Peyer's patch (tissue), 4 donors: ENCODE measurements around the gene TST. TPM values are rescaled to one million over a fixed set of nuclear protein-coding genes. Genes with fewer than 3 reads are reported as not detected.

Source experiments
- DNase-seq, 3 donors: peaks; one replicate each; pipeline ENCODE4 v3.0.0-alpha.2; 2017 to 2019
- H3K27ac ChIP-seq, 4 donors: fragments of 200-600 bp; sonication (generic); one replicate each; pipeline ENCODE4 v1.5.1; 2016 to 2019
- H3K27me3 ChIP-seq, 2 donors: fragments of 200-600 bp; sonication (generic); one replicate each; pipeline ENCODE4 v1.5.1; 2019
- H3K36me3 ChIP-seq, 3 donors: fragments of 200-600 bp; sonication (generic); one replicate each; pipeline ENCODE4 v1.5.1; 2016 to 2019
- H3K4me1 ChIP-seq, 4 donors: fragments of 200-600 bp; sonication (generic); one replicate each; pipeline ENCODE4 v1.5.1; 2016 to 2019
- H3K4me3 ChIP-seq, 4 donors: fragments of 200-600 bp; sonication (generic); 1 replicate in 3 of 4; 2 replicates in 1 of 4; pipeline ENCODE4 v1.5.1; 2016 to 2019; ENCODE audit warnings: mild to moderate bottlenecking in 1 of 4
- H3K9me3 ChIP-seq, 4 donors: fragments of 200-600 bp; sonication (generic); one replicate each; pipeline ENCODE4 v1.5.1; 2016 to 2019; ENCODE audit warnings: mild to moderate bottlenecking in 1 of 4
- CTCF ChIP-seq, 6 experiments: fragments of 450-650 bp in 4 of 6; fragments of 200-600 bp in 2 of 6; sonication (generic) in 1 of 6; IDR thresholded peaks; one replicate each; pipeline ENCODE4 v1.5.1; 2017 to 2019; ENCODE audit warnings: antibody characterized with exemption in 6 of 6, mild to moderate bottlenecking in 3 of 6, moderate library complexity in 1 of 6
- POLR2A ChIP-seq, 2 donors: fragments of 450-650 bp; IDR thresholded peaks; one replicate each; pipeline ENCODE4 v1.5.1; 2017; ENCODE audit warnings: antibody characterized with exemption in 2 of 2, mild to moderate bottlenecking in 2 of 2, moderate library complexity in 2 of 2
- total RNA-seq, 4 donors: library from RNA; depleted of rRNA; stranded (reverse); fragments of >200 nt; gene quantifications; one replicate each; pipeline ENCODE4 v1.1.0, GENCODE V29; 2016

TST gene
- total RNA-seq, 4 donors from 2014 or later = 93.3 to 485 (median 249) TPM

DNA sequence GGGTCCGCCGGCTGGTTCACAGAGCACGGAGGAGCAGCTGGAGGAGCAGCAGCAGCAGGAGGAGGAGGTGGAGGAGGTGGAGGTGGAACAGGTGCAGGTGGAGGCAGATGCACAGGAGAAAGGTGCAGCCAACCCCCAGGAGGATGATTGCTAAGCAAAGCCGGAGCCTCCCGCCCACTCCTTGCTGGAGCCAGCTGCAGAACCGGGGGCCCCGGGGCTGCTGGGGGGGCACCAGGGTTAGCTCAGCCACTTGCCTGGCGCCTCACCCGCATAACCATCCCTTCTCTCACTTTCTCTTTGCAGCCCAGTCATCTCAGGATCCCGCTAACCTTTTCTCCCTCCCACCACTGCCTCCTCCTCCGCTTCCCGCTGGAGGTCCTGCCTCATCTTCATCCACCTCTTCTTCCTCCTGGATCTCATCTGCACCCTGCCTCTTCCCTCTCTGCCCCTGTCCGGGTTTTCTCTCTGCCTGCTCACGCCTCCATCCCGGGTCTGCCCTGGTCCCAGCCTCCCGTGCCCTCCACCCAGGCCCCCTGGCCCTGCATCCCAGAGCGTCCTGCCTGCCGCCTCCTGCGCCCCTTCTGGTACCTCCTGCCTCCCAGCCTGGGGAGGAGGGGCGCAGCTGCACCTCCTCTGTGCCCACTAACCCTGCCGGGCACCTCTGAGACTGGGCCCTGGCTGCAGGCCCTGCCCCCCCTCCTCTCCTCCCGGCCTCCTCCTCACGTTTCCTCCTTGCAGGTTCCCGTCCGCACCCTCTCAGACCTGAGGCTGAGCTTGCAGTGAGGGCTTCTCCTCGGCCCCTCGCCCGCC, 41.8 kb upstream of the TST start:
- peaks cover 0 to 17% (median 0%) of the 10 kb centered on the region in 3 donors for H3K36me3 ChIP-seq
- no peak overlapping the region for H3K4me3 ChIP-seq
- peaks cover 0 to 7% (median 0%) of the 10 kb centered on the region in 4 donors for H3K4me1 ChIP-seq
- no peak for TF ChIP-seq POLR2A (IDR thresholded peaks at IDR 0.05)
- TF ChIP-seq CTCF (IDR thresholded peaks at IDR 0.05) = no peak
- H3K27me3 ChIP-seq = no peaks in the 10 kb centered on the region
- no peaks in the 10 kb centered on the region for H3K9me3 ChIP-seq
- no peak for DNase-seq
- no peak overlapping the region for H3K27ac ChIP-seq

- no peaks in the 10 kb centered on the region for H3K9me3 ChIP-seq
- H3K36me3 ChIP-seq = peaks cover 0 to 17% (median 0%) of the 10 kb centered on the region in 3 donors
- no peaks in the 10 kb centered on the region for H3K27me3 ChIP-seq
- TF ChIP-seq POLR2A (IDR thresholded peaks at IDR 0.05) = no peak
- TF ChIP-seq CTCF (IDR thresholded peaks at IDR 0.05) = no peak
- no peak overlapping the region for H3K4me3 ChIP-seq
- peaks cover 0 to 7% (median 0%) of the 10 kb centered on the region in 4 donors for H3K4me1 ChIP-seq
- no peak for DNase-seq
- H3K27ac ChIP-seq = no peak overlapping the region
These were observed 40.7 kb upstream of the TST start for GRCh38 chr22:37059876-37060449.

- H3K4me3 ChIP-seq = no peak overlapping the region
- H3K9me3 ChIP-seq = no peaks in the 10 kb centered on the region
- H3K36me3 ChIP-seq = peaks cover 0 to 17% (median 0%) of the 10 kb centered on the region in 3 donors
- TF ChIP-seq CTCF (IDR thresholded peaks at IDR 0.05) (no peak), POLR2A (IDR thresholded peaks at IDR 0.05) (no peak)
- no peak overlapping the region for H3K27ac ChIP-seq
- H3K27me3 ChIP-seq = no peaks in the 10 kb centered on the region
- peaks cover 0 to 11% (median 0%) of the 10 kb centered on the region in 4 donors for H3K4me1 ChIP-seq
- DNase-seq = no peak
These were observed 39.9 kb upstream of the TST start for GRCh38 chr22:37058917-37059701.

GRCh38 chr22:37057796-37058510, 38.7 kb upstream of the TST start:
- Histone ChIP-seq H3K9me3 (no peaks in the 10 kb centered on the region), H3K27ac (no peak overlapping the region), H3K36me3 (peaks cover 0 to 17% (median 0%) of the 10 kb centered on the region in 3 donors), H3K27me3 (no peaks in the 10 kb centered on the region), H3K4me1 (peaks cover 0 to 14% (median 0%) of the 10 kb centered on the region in 4 donors), H3K4me3 (no peak overlapping the region)
- TF ChIP-seq CTCF (IDR thresholded peaks at IDR 0.05) (no peak), POLR2A (IDR thresholded peaks at IDR 0.05) (no peak)
- DNase-seq = no peak

GRCh38 chr22:37057226-37057625, 38.0 kb upstream of the TST start:
- Histone ChIP-seq H3K36me3 (peaks cover 0 to 17% (median 0%) of the 10 kb centered on the region in 3 donors), H3K4me1 (peaks cover 0 to 15% (median 3%) of the 10 kb centered on the region in 4 donors), H3K27ac (no peak overlapping the region), H3K4me3 (no peak overlapping the region), H3K9me3 (no peaks in the 10 kb centered on the region), H3K27me3 (no peaks in the 10 kb centered on the region)
- TF ChIP-seq POLR2A (IDR thresholded peaks at IDR 0.05) (no peak), CTCF (IDR thresholded peaks at IDR 0.05) (no peak)
- no peak for DNase-seq
